ENCODE data around the gene LRRFIP1. TPM values are rescaled to one million over a fixed set of nuclear protein-coding genes. Genes with fewer than 3 reads are reported as not detected.

The LRRFIP1 gene
- total and polyA plus RNA-seq, 2 of the 13 experiments (the other 11 are each of a cell fraction or from before 2014, with no cell fraction given) = 15.9 to 40.5 TPM

DNA sequence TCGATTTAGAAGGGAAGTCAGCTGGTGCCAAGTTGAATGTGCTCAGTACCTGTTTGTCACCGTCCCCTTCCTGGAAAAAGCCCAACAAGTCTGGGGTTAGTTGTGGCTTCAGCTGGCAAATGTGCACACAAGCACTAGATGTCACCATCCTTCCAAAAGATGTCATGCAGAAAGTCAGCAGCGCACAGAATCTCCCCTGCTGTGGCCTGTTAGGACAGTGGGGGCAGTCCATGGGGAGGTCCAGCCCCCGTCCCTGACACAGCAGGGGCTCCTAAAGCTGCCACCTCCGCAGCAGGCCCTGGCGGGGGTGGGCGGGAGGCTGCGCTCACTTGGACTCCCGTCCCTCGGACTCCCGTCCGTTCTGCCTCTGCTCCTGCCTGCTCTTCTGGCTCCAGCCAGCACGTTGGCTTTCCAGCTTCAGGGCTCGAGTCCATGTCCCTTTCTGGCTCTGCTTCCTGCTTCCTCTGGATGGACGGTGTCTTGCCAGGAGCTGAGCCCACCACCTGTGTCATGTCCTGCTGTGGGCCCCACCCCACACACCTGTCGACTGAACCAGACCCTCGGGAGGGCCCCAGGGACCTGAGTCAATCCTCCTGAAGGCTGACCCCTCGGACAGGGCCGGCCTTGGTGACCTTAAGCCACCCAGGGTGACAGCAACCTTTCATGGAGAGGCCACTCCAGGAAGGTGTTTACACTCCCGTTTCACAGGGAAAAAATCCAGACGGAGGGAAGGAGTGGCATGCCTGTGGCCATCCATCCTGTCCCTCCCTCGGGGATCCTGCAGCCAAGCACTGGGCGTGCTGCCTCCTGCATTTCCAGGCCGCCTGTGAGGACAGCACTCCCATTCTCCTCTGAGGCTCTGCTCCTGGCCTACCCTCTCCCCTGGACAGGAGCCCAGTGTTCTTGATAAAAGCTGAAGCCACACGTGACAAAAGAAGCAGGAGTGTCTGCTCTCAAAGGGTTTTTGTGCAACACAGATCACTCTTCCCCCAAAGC lies 45.3 kb upstream of the LRRFIP1 start (continued):
- TF ChIP-seq DPF2 (CRISPR knock-in tag; IDR thresholded peaks at IDR 0.05; ENCODE audit: borderline replicate concordance, low read depth) = 0 out of 2 replicates have a peak, but pooled peaks have one; percentile 51
- no peak for TF ChIP-seq ZNF83 (CRISPR knock-in tag; IDR thresholded peaks at IDR 0.05; ENCODE audit: borderline replicate concordance)
- no peak for TF ChIP-seq ZNF782 (CRISPR knock-in tag; IDR thresholded peaks at IDR 0.05; ENCODE audit: borderline replicate concordance)
- peak; percentile 77 for TF ChIP-seq ZEB1 (IDR thresholded peaks at IDR 0.05; ENCODE audit: insufficient replicate concordance, low read depth)
- peak; percentile 54; the same call in 1 of the 2 replicates for TF ChIP-seq HOXA5 (CRISPR knock-in tag; IDR thresholded peaks at IDR 0.05)
- TF ChIP-seq RAD21 (CRISPR knock-in tag; IDR thresholded peaks at IDR 0.05) = peak; percentile 70; the same call in 1 of the 2 replicates
- TF ChIP-seq, protein P1, sequence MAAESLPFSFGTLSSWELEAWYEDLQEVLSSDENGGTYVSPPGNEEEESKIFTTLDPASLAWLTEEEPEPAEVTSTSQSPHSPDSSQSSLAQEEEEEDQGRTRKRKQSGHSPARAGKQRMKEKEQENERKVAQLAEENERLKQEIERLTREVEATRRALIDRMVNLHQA (CRISPR knock-in tag; IDR thresholded peaks at IDR 0.05) = no peak
- TF ChIP-seq HNF4G (IDR thresholded peaks at IDR 0.05; ENCODE audit: borderline replicate concordance, low read depth, low read length) = 0 out of 2 replicates have a peak, but pooled peaks have one; percentile 32
- 0 out of 2 replicates have a peak, but pooled peaks have one; percentile 45 for TF ChIP-seq HNF4G (CRISPR knock-in tag; IDR thresholded peaks at IDR 0.05; ENCODE audit: borderline replicate concordance, low read depth)
- TF ChIP-seq AHR (CRISPR knock-in tag; IDR thresholded peaks at IDR 0.05) = peak; percentile 48; the same call in 1 of the 2 replicates
- peak; percentile 91 for TF ChIP-seq RXRA (CRISPR knock-in tag; IDR thresholded peaks at IDR 0.05)
- TF ChIP-seq ZBTB7B (CRISPR knock-in tag; IDR thresholded peaks at IDR 0.05) = no peak; the same call in 1 of the 2 replicates
- no peak for TF ChIP-seq TCF7L2 (IDR thresholded peaks at IDR 0.05; ENCODE audit: low read depth, low read length)
- TF ChIP-seq RBM39 (IDR thresholded peaks at IDR 0.05; ENCODE audit: low read depth, low read length, poor library complexity, severe bottlenecking) = peak; percentile 64
- TF ChIP-seq FOSL2 (CRISPR knock-in tag; IDR thresholded peaks at IDR 0.05) = peak; percentile 4; the same call in 1 of the 2 replicates
- TF ChIP-seq ARNTL (CRISPR knock-in tag; IDR thresholded peaks at IDR 0.05) = peak; percentile 19; the same call in 1 of the 2 replicates
- no peak for TF ChIP-seq KLF16 (CRISPR knock-in tag; IDR thresholded peaks at IDR 0.05)
- no peak for TF ChIP-seq POLR2AphosphoS5 (IDR thresholded peaks at IDR 0.05; ENCODE audit: low read depth, low read length)
- no peak for TF ChIP-seq HNRNPLL (IDR thresholded peaks at IDR 0.05; ENCODE audit: low read depth, low read length, poor library complexity, severe bottlenecking)
- TF ChIP-seq, protein P2, sequence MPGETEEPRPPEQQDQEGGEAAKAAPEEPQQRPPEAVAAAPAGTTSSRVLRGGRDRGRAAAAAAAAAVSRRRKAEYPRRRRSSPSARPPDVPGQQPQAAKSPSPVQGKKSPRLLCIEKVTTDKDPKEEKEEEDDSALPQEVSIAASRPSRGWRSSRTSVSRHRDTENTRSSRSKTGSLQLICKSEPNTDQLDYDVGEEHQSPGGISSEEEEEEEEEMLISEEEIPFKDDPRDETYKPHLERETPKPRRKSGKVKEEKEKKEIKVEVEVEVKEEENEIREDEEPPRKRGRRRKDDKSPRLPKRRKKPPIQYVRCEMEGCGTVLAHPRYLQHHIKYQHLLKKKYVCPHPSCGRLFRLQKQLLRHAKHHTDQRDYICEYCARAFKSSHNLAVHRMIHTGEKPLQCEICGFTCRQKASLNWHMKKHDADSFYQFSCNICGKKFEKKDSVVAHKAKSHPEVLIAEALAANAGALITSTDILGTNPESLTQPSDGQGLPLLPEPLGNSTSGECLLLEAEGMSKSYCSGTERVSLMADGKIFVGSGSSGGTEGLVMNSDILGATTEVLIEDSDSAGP (CRISPR knock-in tag; IDR thresholded peaks at IDR 0.05; ENCODE audit: borderline replicate concordance) = peak; percentile 89
- TF ChIP-seq PHF20 (CRISPR knock-in tag; IDR thresholded peaks at IDR 0.05) = 0 out of 2 replicates have a peak, but pooled peaks have one; percentile 30
- TF ChIP-seq KDM2A (CRISPR knock-in tag; IDR thresholded peaks at IDR 0.05; ENCODE audit: borderline replicate concordance, low read depth) = 0 out of 2 replicates have a peak, but pooled peaks have one; percentile 22
- TF ChIP-seq, protein P3, sequence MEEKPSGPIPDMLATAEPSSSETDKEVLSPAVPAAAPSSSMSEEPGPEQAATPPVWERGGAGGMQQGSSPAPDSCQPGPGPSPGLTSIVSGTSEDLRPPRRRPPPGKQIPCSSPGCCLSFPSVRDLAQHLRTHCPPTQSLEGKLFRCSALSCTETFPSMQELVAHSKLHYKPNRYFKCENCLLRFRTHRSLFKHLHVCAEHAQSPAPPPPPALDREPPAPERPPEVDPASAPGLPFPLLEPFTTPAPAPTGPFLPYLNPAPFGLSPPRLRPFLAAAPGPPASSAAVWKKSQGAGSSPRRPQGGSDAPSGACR (CRISPR knock-in tag; IDR thresholded peaks at IDR 0.05) = peak; percentile 44; the same call in 1 of the 2 replicates
- peak; percentile 79 for TF ChIP-seq HOXD1 (CRISPR knock-in tag; IDR thresholded peaks at IDR 0.05)
- peak; percentile 45; the same call in 1 of the 2 replicates for TF ChIP-seq HIVEP1 (CRISPR knock-in tag; IDR thresholded peaks at IDR 0.05)
- TF ChIP-seq BRD4 (CRISPR knock-in tag; IDR thresholded peaks at IDR 0.05) = 0 out of 2 replicates have a peak, but pooled peaks have one; percentile 72

All from HepG2 (cell line).